ENCODE results near the gene CACNA1I. TPM values are rescaled to one million over a fixed set of nuclear protein-coding genes. Genes with fewer than 3 reads are reported as not detected.

CACNA1I gene
- total RNA-seq, 1 donor from 2014 or later: 0.03 TPM

GRCh38 chr22:39593066-39593930 is 22.7 kb downstream of the CACNA1I start:
- Mint-ChIP-seq H3K27ac (ENCODE audit: unreplicated experiment) (no peak overlapping the region), H3K9me3 (ENCODE audit: unreplicated experiment) (no peaks in the 10 kb centered on the region), H3K4me3 (ENCODE audit: unreplicated experiment) (no peak overlapping the region), H3K36me3 (ENCODE audit: unreplicated experiment) (no peaks in the 10 kb centered on the region), H3K4me1 (ENCODE audit: unreplicated experiment) (peaks cover 15% of the 10 kb centered on the region), H3K27me3 (ENCODE audit: unreplicated experiment) (peaks cover 16% of the 10 kb centered on the region)
- TF ChIP-seq CTCF (IDR thresholded peaks at IDR 0.05): no peak
- no peak for DNase-seq (ENCODE audit: extremely low spot score, unreplicated experiment)

- no peaks in the 10 kb centered on the region for H3K36me3 Mint-ChIP-seq (ENCODE audit: unreplicated experiment)
- H3K4me1 Mint-ChIP-seq (ENCODE audit: unreplicated experiment): peaks cover 15% of the 10 kb centered on the region
- H3K9me3 Mint-ChIP-seq (ENCODE audit: unreplicated experiment): no peaks in the 10 kb centered on the region
- no peak for TF ChIP-seq CTCF (IDR thresholded peaks at IDR 0.05)
- H3K27me3 Mint-ChIP-seq (ENCODE audit: unreplicated experiment): peaks cover 21% of the 10 kb centered on the region
- no peak overlapping the region for H3K4me3 Mint-ChIP-seq (ENCODE audit: unreplicated experiment)
- no peak for DNase-seq (ENCODE audit: extremely low spot score, unreplicated experiment)
- H3K27ac Mint-ChIP-seq (ENCODE audit: unreplicated experiment): no peak overlapping the region
Observed at GRCh38 chr22:39593931-39594285, 23.4 kb downstream of the CACNA1I start.

- Mint-ChIP-seq H3K4me1 (ENCODE audit: unreplicated experiment) (peaks cover 15% of the 10 kb centered on the region), H3K36me3 (ENCODE audit: unreplicated experiment) (no peaks in the 10 kb centered on the region), H3K9me3 (ENCODE audit: unreplicated experiment) (no peaks in the 10 kb centered on the region), H3K27me3 (ENCODE audit: unreplicated experiment) (peaks cover 21% of the 10 kb centered on the region), H3K4me3 (ENCODE audit: unreplicated experiment) (no peak overlapping the region), H3K27ac (ENCODE audit: unreplicated experiment) (no peak overlapping the region)
- DNase-seq (ENCODE audit: extremely low spot score, unreplicated experiment): no peak
- TF ChIP-seq CTCF (IDR thresholded peaks at IDR 0.05): no peak
Observed at GRCh38 chr22:39594411-39594810, 23.9 kb downstream of the CACNA1I start.

GRCh38 chr22:39595622-39596172 is 25.1 kb downstream of the CACNA1I start:
- H3K36me3 Mint-ChIP-seq (ENCODE audit: unreplicated experiment): no peaks in the 10 kb centered on the region
- peaks cover 15% of the 10 kb centered on the region for H3K4me1 Mint-ChIP-seq (ENCODE audit: unreplicated experiment)
- no peak overlapping the region for H3K27ac Mint-ChIP-seq (ENCODE audit: unreplicated experiment)
- DNase-seq (ENCODE audit: extremely low spot score, unreplicated experiment): no peak
- no peak overlapping the region for H3K4me3 Mint-ChIP-seq (ENCODE audit: unreplicated experiment)
- H3K27me3 Mint-ChIP-seq (ENCODE audit: unreplicated experiment): peaks cover 25% of the 10 kb centered on the region
- no peaks in the 10 kb centered on the region for H3K9me3 Mint-ChIP-seq (ENCODE audit: unreplicated experiment)
- no peak for TF ChIP-seq CTCF (IDR thresholded peaks at IDR 0.05)

GRCh38 chr22:39596601-39597000 is 26.0 kb downstream of the CACNA1I start:
- Mint-ChIP-seq H3K4me1 (ENCODE audit: unreplicated experiment) (peaks cover 15% of the 10 kb centered on the region), H3K9me3 (ENCODE audit: unreplicated experiment) (no peaks in the 10 kb centered on the region), H3K27me3 (ENCODE audit: unreplicated experiment) (peaks cover 33% of the 10 kb centered on the region), H3K36me3 (ENCODE audit: unreplicated experiment) (no peaks in the 10 kb centered on the region), H3K4me3 (ENCODE audit: unreplicated experiment) (no peak overlapping the region), H3K27ac (ENCODE audit: unreplicated experiment) (no peak overlapping the region)
- TF ChIP-seq CTCF (IDR thresholded peaks at IDR 0.05): no peak
- no peak for DNase-seq (ENCODE audit: extremely low spot score, unreplicated experiment)
